B cell (primary cell): ENCODE data around the gene TEKT4.
"Not testable (repeated sequence)": the region's sequence is repeated elsewhere in the genome, so short reads cannot be mapped to it uniquely, and the experiment has no call there.

ENCODE experiments used
- EZH2 ChIP-seq: IDR thresholded peaks from 2 replicates; pipeline ENCODE4 v1.6.1; 2012; ENCODE audit warnings: borderline replicate concordance, low read depth, mild to moderate bottlenecking, moderate library complexity, low read length; ENCODE audit not compliant: insufficient read depth, poor library complexity, severe bottlenecking
- TF ChIP-seq, protein P1 (sequence below): fragments of 200-600 bp; IDR thresholded peaks from one replicate; pipeline ENCODE4 v1.8.0; 2022; ENCODE audit warnings: antibody characterized with exemption, mild to moderate bottlenecking

DNA sequence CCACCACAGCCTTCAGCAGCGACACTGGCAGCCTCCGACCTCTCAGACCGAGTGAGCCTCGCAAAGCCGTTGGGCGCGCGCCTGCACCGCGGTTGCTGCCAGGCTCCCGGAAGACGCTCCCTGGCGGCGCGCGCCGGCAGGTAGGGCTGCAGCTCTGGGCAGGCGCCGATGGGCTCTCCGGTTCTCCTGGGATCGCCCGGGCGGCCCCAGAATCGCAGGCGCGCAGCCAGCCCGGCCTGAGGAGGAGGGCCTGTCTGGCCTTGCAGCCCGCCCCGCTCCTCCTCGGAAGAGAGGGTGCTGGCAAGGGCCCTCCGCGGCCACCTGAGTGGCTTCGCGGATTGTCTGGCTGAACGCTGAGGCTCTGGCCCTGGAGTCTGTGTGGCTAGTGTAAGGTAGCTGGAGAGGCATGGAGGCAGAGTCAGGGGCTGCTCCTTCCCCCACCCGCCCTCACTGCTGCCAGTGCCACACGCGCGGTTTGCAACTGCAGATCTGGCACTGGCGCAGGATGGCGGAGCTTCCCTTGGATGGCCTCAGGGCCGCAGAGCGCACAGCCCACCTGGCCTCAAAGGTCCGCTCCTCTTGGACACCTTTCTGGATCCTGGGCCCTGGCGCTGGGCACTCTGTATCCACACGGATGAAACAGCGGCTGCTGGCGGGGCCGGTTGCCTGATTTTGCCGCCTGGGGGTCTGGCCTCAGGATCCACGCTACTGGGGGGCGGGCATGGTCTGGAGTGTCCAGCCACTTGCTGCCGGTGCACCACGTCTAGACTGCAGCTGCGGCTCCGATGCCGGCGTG is 13.7 kb upstream of the TEKT4 start:
- TF ChIP-seq, protein P1, sequence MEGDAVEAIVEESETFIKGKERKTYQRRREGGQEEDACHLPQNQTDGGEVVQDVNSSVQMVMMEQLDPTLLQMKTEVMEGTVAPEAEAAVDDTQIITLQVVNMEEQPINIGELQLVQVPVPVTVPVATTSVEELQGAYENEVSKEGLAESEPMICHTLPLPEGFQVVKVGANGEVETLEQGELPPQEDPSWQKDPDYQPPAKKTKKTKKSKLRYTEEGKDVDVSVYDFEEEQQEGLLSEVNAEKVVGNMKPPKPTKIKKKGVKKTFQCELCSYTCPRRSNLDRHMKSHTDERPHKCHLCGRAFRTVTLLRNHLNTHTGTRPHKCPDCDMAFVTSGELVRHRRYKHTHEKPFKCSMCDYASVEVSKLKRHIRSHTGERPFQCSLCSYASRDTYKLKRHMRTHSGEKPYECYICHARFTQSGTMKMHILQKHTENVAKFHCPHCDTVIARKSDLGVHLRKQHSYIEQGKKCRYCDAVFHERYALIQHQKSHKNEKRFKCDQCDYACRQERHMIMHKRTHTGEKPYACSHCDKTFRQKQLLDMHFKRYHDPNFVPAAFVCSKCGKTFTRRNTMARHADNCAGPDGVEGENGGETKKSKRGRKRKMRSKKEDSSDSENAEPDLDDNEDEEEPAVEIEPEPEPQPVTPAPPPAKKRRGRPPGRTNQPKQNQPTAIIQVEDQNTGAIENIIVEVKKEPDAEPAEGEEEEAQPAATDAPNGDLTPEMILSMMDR, result not testable (repeated sequence)
- TF ChIP-seq EZH2, result not testable (repeated sequence)
